GM23338 (cell line): ENCODE data around the gene PF4V1. TPM values are rescaled to one million over a fixed set of nuclear protein-coding genes. Genes with fewer than 3 reads are reported as not detected.

Source experiments
- ATAC-seq: fragments of 200-7000 bp; cut with Tn5 transposase; 3 replicates; pipeline ENCODE4 v1.9.1; 2020
- DNase-seq: peaks from one replicate; pipeline ENCODE4 v3.0.0-alpha.2; 2015; ENCODE audit warnings: low spot score
- H2AFZ ChIP-seq: fragments of 200-600 bp; sonication (generic); 2 replicates; pipeline ENCODE4 v1.8.0; 2016; ENCODE audit warnings: antibody characterized with exemption, mild to moderate bottlenecking, moderate library complexity
- H3F3A ChIP-seq: fragments of 200-600 bp; sonication (generic); replicated peaks from 2 replicates; pipeline ENCODE4 v1.8.0; 2017; ENCODE audit warnings: antibody characterized with exemption, mixed run types, low read depth
- H3K27ac ChIP-seq: fragments of 200-600 bp; sonication (generic); 2 replicates; pipeline ENCODE4 v1.6.1; 2016; ENCODE audit warnings: low read depth
- H3K27me3 ChIP-seq: fragments of 200-600 bp; sonication (generic); 2 replicates; pipeline ENCODE4 v1.8.0; 2016; ENCODE audit warnings: mild to moderate bottlenecking, mixed run types, moderate library complexity; ENCODE audit not compliant: insufficient read depth
- H3K36me3 ChIP-seq: fragments of 200-600 bp; sonication (generic); 2 replicates; pipeline ENCODE4 v1.8.0; 2016; ENCODE audit warnings: mild to moderate bottlenecking; ENCODE audit not compliant: insufficient read depth
- H3K4me1 ChIP-seq: fragments of 200-600 bp; sonication (generic); 2 replicates; pipeline ENCODE4 v1.8.0; 2016; ENCODE audit warnings: mild to moderate bottlenecking, moderate library complexity; ENCODE audit not compliant: insufficient read depth
- H3K4me2 ChIP-seq: fragments of 200-600 bp; sonication (generic); 2 replicates; pipeline ENCODE4 v1.7.1; 2017; ENCODE audit warnings: mixed run types
- H3K4me3 ChIP-seq: fragments of 200-600 bp; sonication (generic); 2 replicates; pipeline ENCODE4 v1.6.1; 2016; ENCODE audit warnings: mixed run types
- H3K79me2 ChIP-seq: fragments of 200-600 bp; sonication (generic); replicated peaks from 2 replicates; pipeline ENCODE4 v1.8.0; 2017; ENCODE audit warnings: mild to moderate bottlenecking; ENCODE audit not compliant: insufficient read depth
- H3K9me2 ChIP-seq: fragments of 200-600 bp; sonication (generic); 2 replicates; pipeline ENCODE4 v1.8.0; 2017; ENCODE audit not compliant: insufficient read depth
- H4K20me1 ChIP-seq: fragments of 200-600 bp; sonication (generic); replicated peaks from 2 replicates; pipeline ENCODE4 v1.8.0; 2017; ENCODE audit warnings: mild to moderate bottlenecking; ENCODE audit not compliant: insufficient read depth
- H3K27ac Mint-ChIP-seq: 2 replicates; pipeline ENCODE4 v1.8.0; 2020; ENCODE audit warnings: inconsistent platforms, mild to moderate bottlenecking, moderate library complexity, mixed read lengths
- H3K27me3 Mint-ChIP-seq: 3 replicates; pipeline ENCODE4 v1.8.0; 2022; ENCODE audit warnings: low read depth, mild to moderate bottlenecking, moderate library complexity, mixed read lengths, inconsistent platforms; ENCODE audit not compliant: insufficient read depth, poor library complexity
- H3K36me3 Mint-ChIP-seq: 3 replicates; pipeline ENCODE4 v1.8.0; 2021; ENCODE audit warnings: low read depth, mild to moderate bottlenecking, inconsistent platforms, moderate library complexity, mixed read lengths
- H3K4me1 Mint-ChIP-seq: 3 replicates; pipeline ENCODE4 v1.8.0; 2020; ENCODE audit warnings: mild to moderate bottlenecking, inconsistent platforms, mixed read lengths
- H3K4me3 Mint-ChIP-seq: 3 replicates; pipeline ENCODE4 v1.8.0; 2021; ENCODE audit warnings: moderate library complexity, mild to moderate bottlenecking, inconsistent platforms, mixed read lengths
- H3K9me3 Mint-ChIP-seq: 3 replicates; pipeline ENCODE4 v1.8.0; 2020; ENCODE audit warnings: moderate library complexity, mild to moderate bottlenecking, inconsistent platforms, mixed read lengths
- CREB1 ChIP-seq: fragments of 250-450 bp; sonication (Bioruptor Pico); IDR thresholded peaks from 2 replicates; pipeline ENCODE4 v1.5.0; 2020; ENCODE audit warnings: low read depth, mild to moderate bottlenecking, moderate library complexity
- CTCF ChIP-seq, 2 experiments: fragments of 200-600 bp in 1 of 2; sonication (generic) in 1 of 2; conservative IDR thresholded peaks; 2 replicates each; pipeline versions ENCODE4 v1.5.1 to v1.6.1; 2016 to 2017; ENCODE audit warnings: antibody characterized with exemption in 2 of 2, low read depth in 2 of 2, mild to moderate bottlenecking in 2 of 2, moderate library complexity in 1 of 2
- ETS1 ChIP-seq: IDR thresholded peaks from 2 replicates; pipeline ENCODE4 v1.6.1; 2016; ENCODE audit warnings: antibody characterized with exemption
- EZH2 ChIP-seq: fragments of 200-600 bp; sonication (generic); IDR thresholded peaks from one replicate; pipeline ENCODE4 v1.8.0; 2017; ENCODE audit warnings: antibody characterized with exemption, mild to moderate bottlenecking, low read depth; ENCODE audit not compliant: unreplicated experiment
- EZH2phosphoT487 ChIP-seq: fragments of 200-600 bp; sonication (generic); IDR thresholded peaks from one replicate; pipeline ENCODE4 v1.8.1; 2018; ENCODE audit warnings: antibody characterized with exemption; ENCODE audit not compliant: unreplicated experiment
- JUNB ChIP-seq: IDR thresholded peaks from one replicate; pipeline ENCODE4 v1.6.1; 2016; ENCODE audit warnings: antibody characterized with exemption; ENCODE audit not compliant: unreplicated experiment
- NANOG ChIP-seq: IDR thresholded peaks from 2 replicates; pipeline ENCODE4 v1.6.1; 2016; ENCODE audit warnings: antibody characterized with exemption, borderline replicate concordance
- POLR2AphosphoS5 ChIP-seq: IDR thresholded peaks from 2 replicates; pipeline ENCODE4 v1.6.1; 2016; ENCODE audit warnings: antibody characterized with exemption, low read depth
- REST ChIP-seq: IDR thresholded peaks from one replicate; pipeline ENCODE4 v1.6.1; 2018; ENCODE audit warnings: antibody characterized with exemption; ENCODE audit not compliant: unreplicated experiment
- STAT1 ChIP-seq: IDR thresholded peaks from one replicate; pipeline ENCODE4 v1.6.1; 2016; ENCODE audit warnings: antibody characterized with exemption; ENCODE audit not compliant: unreplicated experiment
- ZNF114 ChIP-seq: fragments of 250-450 bp; sonication (Bioruptor Pico); IDR thresholded peaks from 2 replicates; pipeline ENCODE4 v1.5.0; 2020; ENCODE audit warnings: mild to moderate bottlenecking, moderate library complexity
- ZNF331 ChIP-seq: fragments of 250-450 bp; sonication (Bioruptor Pico); IDR thresholded peaks from 2 replicates; pipeline ENCODE4 v1.5.0; 2020; ENCODE audit warnings: low read depth, mild to moderate bottlenecking, moderate library complexity
- ZNF462 ChIP-seq: fragments of 250-450 bp; sonication (Bioruptor Pico); IDR thresholded peaks from 2 replicates; pipeline ENCODE4 v1.5.0; 2020; ENCODE audit warnings: mild to moderate bottlenecking, moderate library complexity
- polyA plus RNA-seq: library from polyadenylated mRNA; unstranded; fragments of >200 nt; fragmentation: Nextera tagmentation; extraction: Ambion mirVana; gene quantifications from 2 replicates; pipeline ENCODE4 v1.2.1, GENCODE V29; 2016
- total RNA-seq: library from RNA; depleted of rRNA; stranded (reverse); fragments of >200 nt; shearing (Covaris generic); gene quantifications from 2 replicates; pipeline ENCODE4 v1.2.3, GENCODE V29; 2014

Gene PF4V1
- total and polyA plus RNA-seq, 2 experiments from 2014 or later: 0.66 TPM; not detected in 1

- Mint-ChIP-seq H3K4me3 (no peak overlapping the region), H3K27ac (no peak overlapping the region), H3K4me1 (peaks cover 7% of the 10 kb centered on the region), H3K36me3 (no peaks in the 10 kb centered on the region), H3K27me3 (no peaks in the 10 kb centered on the region), H3K9me3 (no peaks in the 10 kb centered on the region)
- H3K4me1 ChIP-seq: no peaks in the 10 kb centered on the region
- no peak for ATAC-seq
- H4K20me1 ChIP-seq: no peaks in the 10 kb centered on the region
- H2AFZ ChIP-seq: no peak overlapping the region
- H3K27ac ChIP-seq: no peak overlapping the region
- no peaks in the 10 kb centered on the region for H3K36me3 ChIP-seq
- no peaks in the 10 kb centered on the region for H3K79me2 ChIP-seq
- TF ChIP-seq ZNF462 (no peak), NANOG (no peak), POLR2AphosphoS5 (no peak), REST (no peak), JUNB (no peak), ZNF114 (CRISPR knock-in tag) (no peak), ZNF331 (no peak), CTCF (conservative IDR thresholded peaks at IDR 0.05; ENCODE audit: low read depth in 2 of 2) (no peak), EZH2 (no peak), EZH2phosphoT487 (no peak), CREB1 (CRISPR knock-in tag) (no peak), ETS1 (no peak), STAT1 (no peak)
- H3K4me2 ChIP-seq: no peak overlapping the region
- no peak overlapping the region for H3K4me3 ChIP-seq
- H3K9me2 ChIP-seq: no peaks in the 10 kb centered on the region
- no peaks in the 10 kb centered on the region for H3F3A ChIP-seq
- DNase-seq: no peak
- H3K27me3 ChIP-seq: no peaks in the 10 kb centered on the region
Measured at GRCh38 chr4:73896416-73896815, 43.3 kb downstream of the PF4V1 start.
